Ovary (tissue), 9 donors: ENCODE results near the gene NOS3. TPM values are rescaled to one million over a fixed set of nuclear protein-coding genes. Genes with fewer than 3 reads are reported as not detected.

ENCODE experiments used
- DNase-seq, 5 donors: peaks; one replicate each; pipeline ENCODE4 v3.0.0-alpha.2; 2019 to 2020
- H3K27ac ChIP-seq, 2 donors: fragments of 200-600 bp; one replicate each; pipeline versions ENCODE4 v1.5.1 to v1.8.0; 2019 to 2022
- H3K27me3 ChIP-seq: fragments of 200-600 bp; one replicate; pipeline ENCODE4 v1.8.0; 2022
- H3K36me3 ChIP-seq: fragments of 200-600 bp; sonication (generic); one replicate; pipeline ENCODE4 v1.5.1; 2019
- H3K4me1 ChIP-seq: one replicate; pipeline ENCODE4 v1.8.1; 2013; ENCODE audit warnings: mild to moderate bottlenecking, moderate library complexity; ENCODE audit not compliant: insufficient read depth
- H3K4me3 ChIP-seq: fragments of 200-600 bp; sonication (generic); one replicate; pipeline ENCODE4 v1.5.1; 2017
- H3K9me3 ChIP-seq, 2 donors: fragments of 200-600 bp in 1 of 2; sonication (generic) in 1 of 2; one replicate each; pipeline versions ENCODE4 v1.5.1 to v1.8.1; 2013 to 2019; ENCODE audit warnings: mild to moderate bottlenecking in 1 of 2, moderate library complexity in 1 of 2
- EP300 ChIP-seq: sonication (generic); formaldehyde crosslinking; IDR thresholded peaks from one replicate; pipeline ENCODE4 v1.6.1; 2017; ENCODE audit warnings: antibody characterized with exemption
- POLR2A ChIP-seq: fragments of 450-650 bp; IDR thresholded peaks from one replicate; pipeline ENCODE4 v1.6.1; 2017; ENCODE audit warnings: antibody characterized with exemption, mild to moderate bottlenecking, moderate library complexity
- WGBS, 3 donors: extraction: QIAGEN DNeasy Blood & Tissue Kit in 1 of 3; methylation state at CpG; one replicate each; pipeline versions ENCODE4 v1.1.5 to v1.1.7; 2013 to 2017; 5-methylcytosine and 5-hydroxymethylcytosine counted together
- intact Hi-C, 4 donors: fragments of 100-400 bp; cut with DNase I; formaldehyde crosslinking; loops; one replicate each; pipeline versions ENCODE4 v1.11.0 to v1.15.1; 2022 to 2023
- polyA plus RNA-seq, 2 donors: library from polyadenylated mRNA; stranded (reverse); fragments of 200-250 nt in 1 of 2; fragments of 350-450 nt in 1 of 2; fragmentation: Illumina TruSeq in 1 of 2; extraction: RNeasy Lipid Tissue Mini Kit (QIAGEN cat#74804) in 1 of 2; gene quantifications; one replicate each; pipeline ENCODE4 v1.2.3, GENCODE V29; 2013 to 2014
- total RNA-seq, 7 donors: library from RNA; depleted of rRNA in 2 of 7; stranded (reverse); fragments of >200 nt in 2 of 7; fragmentation: NEBNext Ultra II Directional in 3 of 7; extraction: Animal tissue kit (Norgen Biotek cat#: 25700) in 3 of 7; gene quantifications; one replicate each; pipeline versions ENCODE4 v1.1.0 to v1.2.4, GENCODE V29; 2016 to 2023
- TF ChIP-seq, protein P1 (sequence below), 3 donors: fragments of 450-650 bp in 2 of 3; fragments of 200-600 bp in 1 of 3; IDR thresholded peaks; one replicate each; pipeline versions ENCODE4 v1.5.1 to v1.8.0; 2016 to 2022; ENCODE audit warnings: antibody characterized with exemption in 3 of 3, mild to moderate bottlenecking in 1 of 3
- donor health status: DM: no; HTN: no; CAD: no; lungs with moderate emphysema.
- donor health status: DM: no; HTN: no; CAD: no.
- donor health status: Bipolar disorder and iron deficiency.
- donor health status: DM: yes; HTN: yes; CAD: no.
- donor health status: DM: no; HTN: no; CAD: no.
- donor health status: DM: yes; HTN: yes; CAD: no.

The NOS3 gene
- total and polyA plus RNA-seq, 9 donors = 1.0 to 26.0 (median 5.4) TPM

DNA sequence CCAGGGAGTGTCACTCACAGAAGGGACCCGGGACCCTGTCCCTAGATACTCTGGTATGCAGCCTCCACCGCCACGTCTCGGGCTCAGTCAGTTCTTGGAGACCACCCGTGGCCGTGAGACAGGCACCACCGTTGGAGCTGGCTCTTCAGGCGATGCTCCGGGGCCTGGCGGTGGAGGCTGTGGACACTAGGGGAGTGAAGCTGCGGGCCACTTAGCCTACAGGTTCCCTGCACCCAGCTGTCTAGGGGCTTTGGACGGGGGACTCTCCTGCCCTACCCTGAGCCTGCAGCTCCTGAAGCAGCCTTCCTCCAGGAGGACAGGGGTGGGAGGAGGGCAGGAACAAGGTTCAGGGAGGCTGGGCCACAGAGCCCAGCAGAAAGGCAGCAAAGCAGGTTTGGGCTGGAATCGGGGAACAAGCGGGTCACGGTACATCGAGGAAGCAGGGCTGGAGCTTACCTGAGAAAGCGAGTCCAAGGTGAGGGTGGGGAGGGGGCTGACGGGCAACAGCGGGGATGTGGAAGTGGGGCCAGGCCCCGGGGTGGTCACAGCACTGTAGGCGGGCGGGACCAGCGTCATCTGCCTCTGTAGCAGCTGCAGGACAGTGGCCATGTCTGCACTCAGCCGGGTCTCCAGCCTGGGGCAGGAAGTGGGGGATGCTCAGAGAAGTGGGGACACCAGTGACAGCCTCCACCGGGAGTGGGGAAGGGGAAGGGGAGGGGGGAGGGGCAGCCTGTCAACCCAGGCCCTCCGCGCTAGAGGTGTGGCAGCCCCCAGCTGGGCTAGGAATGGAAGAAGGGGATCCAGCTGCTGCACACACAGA lies 44.2 kb upstream of the NOS3 start:
- H3K27me3 ChIP-seq = no peaks in the 10 kb centered on the region
- 82 to 86% (median 85%) methylated on average over 27 of the region's 27 CpGs for WGBS, 3 donors
- no peaks in the 10 kb centered on the region for H3K4me1 ChIP-seq
- no peak overlapping the region for H3K27ac ChIP-seq
- no peak overlapping the region for H3K4me3 ChIP-seq
- intact Hi-C loops = loop anchor here in 1 of 4 donors (1.0 kb wide), 1 partner anchor 18 kb away; no protein-coding TSS in a partner anchor
- no peaks in the 10 kb centered on the region for H3K36me3 ChIP-seq
- DNase-seq = no peak
- TF ChIP-seq, protein P1, sequence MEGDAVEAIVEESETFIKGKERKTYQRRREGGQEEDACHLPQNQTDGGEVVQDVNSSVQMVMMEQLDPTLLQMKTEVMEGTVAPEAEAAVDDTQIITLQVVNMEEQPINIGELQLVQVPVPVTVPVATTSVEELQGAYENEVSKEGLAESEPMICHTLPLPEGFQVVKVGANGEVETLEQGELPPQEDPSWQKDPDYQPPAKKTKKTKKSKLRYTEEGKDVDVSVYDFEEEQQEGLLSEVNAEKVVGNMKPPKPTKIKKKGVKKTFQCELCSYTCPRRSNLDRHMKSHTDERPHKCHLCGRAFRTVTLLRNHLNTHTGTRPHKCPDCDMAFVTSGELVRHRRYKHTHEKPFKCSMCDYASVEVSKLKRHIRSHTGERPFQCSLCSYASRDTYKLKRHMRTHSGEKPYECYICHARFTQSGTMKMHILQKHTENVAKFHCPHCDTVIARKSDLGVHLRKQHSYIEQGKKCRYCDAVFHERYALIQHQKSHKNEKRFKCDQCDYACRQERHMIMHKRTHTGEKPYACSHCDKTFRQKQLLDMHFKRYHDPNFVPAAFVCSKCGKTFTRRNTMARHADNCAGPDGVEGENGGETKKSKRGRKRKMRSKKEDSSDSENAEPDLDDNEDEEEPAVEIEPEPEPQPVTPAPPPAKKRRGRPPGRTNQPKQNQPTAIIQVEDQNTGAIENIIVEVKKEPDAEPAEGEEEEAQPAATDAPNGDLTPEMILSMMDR (IDR thresholded peaks at IDR 0.05) = no peak
- TF ChIP-seq EP300 (no peak), POLR2A (no peak)
- H3K9me3 ChIP-seq = no peaks in the 10 kb centered on the region

- H3K36me3 ChIP-seq = no peaks in the 10 kb centered on the region
- H3K27me3 ChIP-seq = no peaks in the 10 kb centered on the region
- H3K27ac ChIP-seq = no peak overlapping the region
- peak in 2 of 5 donors; percentile 15 to 31 for DNase-seq
- WGBS, 3 donors = 48 to 71% (median 52%) methylated on average over 21 to 31 of the region's 31 CpGs
- no peak overlapping the region for H3K4me3 ChIP-seq
- no peaks in the 10 kb centered on the region for H3K4me1 ChIP-seq
- TF ChIP-seq EP300 (no peak), POLR2A (no peak)
- TF ChIP-seq, protein P1 (IDR thresholded peaks at IDR 0.05) = no peak
- no peaks in the 10 kb centered on the region for H3K9me3 ChIP-seq
- intact Hi-C loops = no loop called here
Observed at GRCh38 chr7:150947241-150947745, 43.5 kb upstream of the NOS3 start.

DNA sequence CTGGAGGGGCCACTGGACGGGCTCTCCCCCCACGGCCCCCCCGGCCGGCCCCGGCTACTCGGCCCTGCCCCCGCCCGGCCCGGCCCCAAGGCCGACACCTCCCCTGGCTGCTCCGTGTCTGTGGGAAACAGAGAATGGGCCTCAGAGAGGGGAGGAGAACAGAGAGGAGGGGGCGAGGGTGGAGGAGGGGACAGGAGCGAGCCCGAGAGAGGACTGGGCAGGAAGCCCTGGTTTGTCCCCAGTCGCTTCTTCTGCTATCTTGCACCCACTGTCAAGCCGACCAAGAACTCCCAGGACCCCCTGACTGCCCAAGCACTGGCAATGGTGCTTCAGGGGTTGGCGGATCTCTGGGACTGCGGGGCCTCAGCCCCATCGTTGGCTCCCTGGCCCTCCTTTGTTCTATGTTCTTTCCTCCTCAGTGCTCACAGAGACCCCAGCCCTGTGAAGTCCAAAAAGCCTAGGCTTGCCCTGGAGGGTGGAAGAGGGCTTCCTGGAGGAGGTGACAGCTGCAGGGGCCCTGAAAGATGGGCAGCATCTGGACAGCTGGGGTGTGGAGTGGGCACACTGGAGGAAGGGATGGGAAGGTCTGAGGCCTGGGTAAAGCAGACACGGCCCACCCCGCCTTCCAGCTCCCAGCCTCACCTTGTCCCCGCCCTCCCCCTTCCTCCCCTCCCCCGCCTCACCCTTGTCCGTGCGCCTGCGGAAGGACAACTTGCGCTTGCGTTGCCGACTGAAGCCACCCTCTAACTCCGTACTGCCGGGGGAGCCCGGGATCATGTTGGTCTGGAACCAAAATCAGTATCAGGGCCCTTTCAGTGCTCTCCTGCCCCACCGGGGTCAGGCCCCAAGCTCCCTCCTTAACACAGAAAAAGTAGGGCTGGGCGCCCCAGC lies 42.8 kb upstream of the NOS3 start:
- Histone ChIP-seq H3K4me1 (no peaks in the 10 kb centered on the region), H3K27ac (no peak overlapping the region), H3K9me3 (no peaks in the 10 kb centered on the region), H3K4me3 (no peak overlapping the region), H3K36me3 (no peaks in the 10 kb centered on the region), H3K27me3 (no peaks in the 10 kb centered on the region)
- DNase-seq = peak in 1 of 5 donors; percentile 12
- intact Hi-C loops = no loop called here
- WGBS, 3 donors = 50 to 59% (median 57%) methylated on average over 27 to 34 of the region's 34 CpGs
- TF ChIP-seq EP300 = no peak
- TF ChIP-seq, protein P1 (IDR thresholded peaks at IDR 0.05) = no peak
- no peak for TF ChIP-seq POLR2A

DNA sequence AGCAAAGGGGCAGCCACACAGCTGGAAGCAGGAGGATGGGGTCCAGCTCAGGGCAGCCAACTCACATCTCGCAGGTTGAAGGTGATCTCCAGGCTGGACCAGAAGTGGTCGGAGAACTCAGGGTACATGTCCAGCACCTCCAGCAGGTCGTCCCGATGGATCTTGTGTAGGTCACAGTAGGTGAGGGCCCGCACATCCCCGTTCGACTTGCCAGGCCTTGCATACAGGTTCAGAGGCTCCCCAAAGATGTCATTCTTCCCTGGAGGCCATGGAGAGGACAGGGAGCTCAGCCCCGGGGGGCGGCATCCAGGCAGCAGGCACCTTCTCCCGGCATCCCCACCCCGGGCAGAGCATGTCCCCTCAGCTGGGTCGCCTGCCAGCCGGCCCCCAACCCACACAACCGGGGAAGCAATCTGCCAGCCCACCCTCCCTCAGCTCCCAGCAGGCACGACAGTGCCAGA lies 42.0 kb upstream of the NOS3 start:
- intact Hi-C loops = no loop called here
- no peaks in the 10 kb centered on the region for H3K9me3 ChIP-seq
- H3K4me1 ChIP-seq = no peaks in the 10 kb centered on the region
- DNase-seq = peak in 2 of 5 donors; percentile 5 to 18
- TF ChIP-seq POLR2A (no peak), EP300 (no peak)
- TF ChIP-seq, protein P1 (IDR thresholded peaks at IDR 0.05) = no peak
- no peak overlapping the region for H3K4me3 ChIP-seq
- WGBS, 3 donors = 85 to 86% (median 86%) methylated on average over 15 of the region's 15 CpGs
- no peak overlapping the region for H3K27ac ChIP-seq
- no peaks in the 10 kb centered on the region for H3K36me3 ChIP-seq
- no peaks in the 10 kb centered on the region for H3K27me3 ChIP-seq
